ENCODE measurements around the gene ATG10. TPM values are rescaled to one million over a fixed set of nuclear protein-coding genes. Genes with fewer than 3 reads are reported as not detected.

The ATG10 gene
- total and polyA plus RNA-seq, 2 of the 13 experiments (the other 11 are each of a cell fraction or from before 2014, with no cell fraction given), result 2.0 to 5.7 TPM

GRCh38 chr5:82274343-82275211 is 302.8 kb downstream of the ATG10 start (continued):
- no peak for TF ChIP-seq ZNF512B (CRISPR knock-in tag; IDR thresholded peaks at IDR 0.05; ENCODE audit: borderline replicate concordance)
- TF ChIP-seq REXO4 (CRISPR knock-in tag; IDR thresholded peaks at IDR 0.05; ENCODE audit: borderline replicate concordance), result no peak
- peak; percentile 100 for TF ChIP-seq AGO2 (optimal IDR thresholded peaks at IDR 0.05; ENCODE audit: low read depth, low read length)
- TF ChIP-seq HMG20A (CRISPR knock-in tag; IDR thresholded peaks at IDR 0.05; ENCODE audit: borderline replicate concordance), result no peak
- no peak for TF ChIP-seq SIX1 (CRISPR knock-in tag; IDR thresholded peaks at IDR 0.05; ENCODE audit: borderline replicate concordance)
- no peak for TF ChIP-seq SMAD3 (CRISPR knock-in tag; IDR thresholded peaks at IDR 0.05)
- TF ChIP-seq MLXIP (CRISPR knock-in tag; IDR thresholded peaks at IDR 0.05; ENCODE audit: borderline replicate concordance), result no peak
- TF ChIP-seq NCOA5 (CRISPR knock-in tag; IDR thresholded peaks at IDR 0.05), result no peak
- TF ChIP-seq NKX3-1 (CRISPR knock-in tag; IDR thresholded peaks at IDR 0.05), result no peak
- no peak for TF ChIP-seq ETV5 (CRISPR knock-in tag; IDR thresholded peaks at IDR 0.05; ENCODE audit: borderline replicate concordance)
- TF ChIP-seq ZKSCAN1 (IDR thresholded peaks at IDR 0.05; ENCODE audit: low read length), result no peak
- TF ChIP-seq NFE2 (CRISPR knock-in tag; IDR thresholded peaks at IDR 0.05), result no peak
- TF ChIP-seq ATF2 (CRISPR knock-in tag; IDR thresholded peaks at IDR 0.05), result no peak
- TF ChIP-seq NR2F1 (CRISPR knock-in tag; IDR thresholded peaks at IDR 0.05), result no peak
- no peak for TF ChIP-seq CREM (IDR thresholded peaks at IDR 0.05)
- no peak for TF ChIP-seq CREM (CRISPR knock-in tag; IDR thresholded peaks at IDR 0.05)
- no peak for TF ChIP-seq NFATC3 (CRISPR knock-in tag; IDR thresholded peaks at IDR 0.05)
- TF ChIP-seq ZFP91 (CRISPR knock-in tag; IDR thresholded peaks at IDR 0.05; ENCODE audit: borderline replicate concordance), result peak; percentile 63; the same call in 1 of the 2 replicates
- TF ChIP-seq HNF4A (CRISPR knock-in tag; IDR thresholded peaks at IDR 0.05), result no peak
- TF ChIP-seq ZBTB43 (CRISPR knock-in tag; conservative IDR thresholded peaks at IDR 0.05), result no peak
